DMS114 treated with DMSO at 0.1 percent for 48 hours (cell line): ENCODE measurements around the gene PTPN13.
"Not testable (repeated sequence)": the region's sequence is repeated elsewhere in the genome, so short reads cannot be mapped to it uniquely, and the experiment has no call there.

ENCODE experiments used
- DNase-seq: peaks from one replicate; lab custom pipeline; 2025; ENCODE audit not compliant: unreplicated experiment; lab: John Stamatoyannopoulos, UW

The PTPN13 gene

DNA sequence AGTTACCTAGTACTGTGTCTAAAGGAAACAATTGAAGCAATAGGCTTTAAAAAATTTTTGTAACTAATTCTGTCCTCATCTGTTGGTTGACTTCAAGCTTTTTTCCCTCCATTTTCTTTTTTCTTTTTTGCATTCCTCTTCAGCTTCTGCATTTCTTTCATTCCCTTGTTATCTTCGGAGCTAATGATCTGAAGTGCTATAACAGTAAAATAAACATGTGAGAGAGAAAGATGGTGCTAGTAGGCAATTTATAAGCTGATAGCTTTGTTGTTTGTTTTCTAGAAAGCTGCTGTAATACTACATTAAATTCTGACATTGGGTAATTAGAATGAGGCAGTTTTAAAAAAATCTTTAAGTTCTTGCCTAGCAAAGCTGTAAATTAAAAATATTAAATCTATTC lies 37.1 kb downstream of the PTPN13 start:
- DNase-seq: no peak

DNA sequence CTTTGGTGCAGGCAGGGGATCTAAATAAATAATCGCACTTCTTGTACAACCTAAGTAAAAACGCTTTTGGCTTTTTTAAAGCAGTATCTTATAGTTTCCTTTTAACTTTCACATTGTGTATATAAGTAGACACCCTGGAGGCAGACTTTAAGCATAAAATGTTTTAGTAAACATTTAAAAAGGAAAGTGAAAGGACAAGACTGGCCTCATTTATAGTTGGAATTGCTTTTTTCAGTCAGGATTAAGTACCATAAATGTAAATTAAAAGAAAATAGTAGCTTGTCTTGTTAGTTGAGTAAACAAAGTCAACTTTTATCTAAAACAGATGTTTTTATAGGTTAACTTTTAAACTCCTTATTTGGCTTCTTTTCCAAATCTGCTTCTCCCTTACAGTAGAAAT lies 39.7 kb downstream of the PTPN13 start:
- DNase-seq: no peak

DNA sequence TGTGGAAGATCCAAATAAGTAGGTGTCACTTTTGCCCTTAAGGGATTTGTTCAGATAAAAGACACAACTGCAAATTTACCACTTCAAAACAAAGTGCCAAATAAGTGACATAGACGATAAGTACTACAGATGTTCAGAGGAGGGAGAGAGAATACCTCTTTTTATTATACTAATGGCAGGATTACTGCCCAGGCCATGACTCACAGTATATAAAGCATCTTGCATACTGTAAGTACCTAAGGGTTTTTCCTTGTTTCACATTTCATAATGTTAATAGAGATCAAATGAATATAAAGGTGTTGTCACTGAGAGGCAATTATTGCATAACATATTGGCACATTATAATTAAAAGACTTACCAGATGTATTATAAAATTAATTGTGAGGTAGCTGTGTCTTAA lies 46.4 kb downstream of the PTPN13 start:
- no peak for DNase-seq

DNA sequence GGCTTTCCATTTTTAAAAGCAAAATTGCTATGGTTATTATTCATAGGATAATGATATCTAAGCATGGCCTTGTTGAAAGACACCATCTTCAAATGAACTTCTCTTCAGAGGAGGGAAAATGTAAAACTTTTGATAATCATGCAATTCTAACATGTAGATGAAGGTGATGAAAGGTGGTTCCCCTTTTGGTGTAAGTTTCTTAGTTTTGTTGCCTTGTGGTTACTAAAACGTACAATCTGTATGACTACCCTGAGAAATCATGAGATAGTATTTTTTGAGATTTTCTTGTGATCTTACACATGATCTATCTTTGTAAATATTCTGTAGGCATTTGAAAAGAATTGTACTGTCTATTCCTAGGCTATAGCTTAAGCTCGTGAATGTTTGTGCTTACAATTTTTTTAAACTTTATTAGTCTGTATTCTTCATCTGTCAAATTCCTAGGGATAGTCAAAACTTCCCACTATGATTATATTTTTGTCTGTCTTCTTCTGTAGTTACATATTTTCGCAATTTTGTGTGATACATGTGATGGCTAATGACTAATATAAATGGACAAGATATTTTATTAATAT lies 47.5 kb downstream of the PTPN13 start:
- DNase-seq: no peak

DNA sequence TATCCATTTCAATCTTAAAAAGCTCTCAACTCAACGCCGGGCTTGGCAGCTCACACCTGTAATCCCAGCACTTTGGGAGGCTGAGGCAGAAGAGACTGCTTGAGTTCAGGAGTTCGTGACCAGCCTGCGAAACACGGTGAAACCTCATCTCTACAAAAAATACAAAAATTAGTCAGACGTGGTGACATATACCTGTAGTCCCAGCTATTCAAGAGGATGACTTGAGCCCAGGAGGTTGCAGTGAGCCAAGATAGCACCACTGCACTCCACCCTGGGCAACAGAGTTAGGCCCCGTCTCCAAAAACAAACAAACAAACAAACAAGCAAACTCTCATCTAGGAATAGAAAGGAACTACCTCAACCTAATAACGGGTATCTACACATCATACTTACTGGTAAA lies 50.8 kb downstream of the PTPN13 start:
- no peak for DNase-seq

DNA sequence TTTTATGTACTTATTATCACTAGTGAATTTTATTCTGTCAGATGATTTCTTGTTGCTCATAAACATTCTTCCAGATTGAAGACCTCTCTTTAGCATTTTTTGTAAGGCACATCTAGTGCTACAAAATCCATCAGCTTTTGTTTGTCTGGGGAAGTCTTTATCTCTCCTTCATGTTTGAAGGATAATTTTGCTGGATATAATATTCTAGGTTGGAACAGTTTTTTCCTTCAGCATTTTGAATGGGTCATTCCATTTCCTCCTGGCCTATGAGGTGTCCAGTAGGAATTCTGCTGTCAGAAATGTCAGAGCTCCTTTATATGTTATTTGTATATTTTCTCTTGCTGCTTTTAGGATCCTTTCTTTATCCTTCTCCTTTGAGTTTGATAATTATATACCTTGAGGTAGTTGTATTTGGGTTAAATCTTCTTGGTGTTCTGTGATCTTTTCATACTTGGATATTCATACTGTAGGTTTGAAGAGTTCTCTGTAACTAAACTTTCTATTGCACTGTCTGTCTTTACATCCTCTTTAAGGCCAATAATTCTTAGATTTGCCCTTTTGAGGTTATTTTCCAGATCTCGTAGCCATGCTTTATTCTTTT lies 58.3 kb downstream of the PTPN13 start:
- no peak for DNase-seq

- DNase-seq: no peak
Measured at GRCh38 chr4:86653237-86653865, 59.2 kb downstream of the PTPN13 start.

DNA sequence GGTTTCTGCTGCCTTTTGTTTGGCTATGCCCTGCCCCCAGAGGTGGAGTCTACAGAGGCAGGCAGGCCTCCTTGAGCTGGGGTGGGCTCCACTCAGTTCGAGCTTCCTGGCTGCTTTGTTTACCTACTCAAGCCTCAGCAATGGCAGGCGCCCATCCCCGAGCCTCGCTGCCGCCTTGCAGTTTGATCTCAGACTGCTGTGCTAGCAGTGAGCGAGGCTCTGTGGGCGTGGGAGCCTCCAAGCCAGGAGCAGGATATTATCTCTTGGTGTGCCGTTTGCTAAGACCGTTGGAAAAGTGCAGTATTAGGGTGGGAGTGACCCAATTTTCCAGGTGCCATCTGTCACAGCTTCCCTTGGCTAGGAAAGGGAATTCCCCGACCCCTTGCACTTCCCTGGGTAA lies 62.7 kb downstream of the PTPN13 start:
- DNase-seq: not testable (repeated sequence)

DNA sequence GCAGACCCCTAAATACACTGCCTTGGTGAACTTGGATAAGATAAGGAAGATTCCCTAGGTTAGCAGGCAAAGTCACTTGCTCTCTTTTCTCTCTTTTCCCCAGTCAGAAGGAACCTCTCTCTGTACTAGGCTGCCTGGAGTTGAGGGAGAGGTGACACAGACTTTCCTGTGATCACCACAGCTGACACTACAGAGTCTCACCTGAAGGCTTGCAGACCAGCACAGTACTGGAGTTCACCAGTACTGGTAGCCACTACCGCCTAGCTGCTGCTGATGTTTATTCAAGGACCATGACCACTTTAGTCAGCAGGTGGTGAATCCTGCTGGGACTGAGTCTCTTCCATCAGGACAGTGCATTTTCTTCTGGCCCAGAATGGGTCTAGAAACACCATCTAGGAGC lies 63.3 kb downstream of the PTPN13 start:
- DNase-seq: no peak

GRCh38 chr4:86657910-86658309 lies 63.8 kb downstream of the PTPN13 start:
- no peak for DNase-seq

- DNase-seq: no peak
Measured at GRCh38 chr4:86660401-86660800, 66.3 kb downstream of the PTPN13 start.

DNA sequence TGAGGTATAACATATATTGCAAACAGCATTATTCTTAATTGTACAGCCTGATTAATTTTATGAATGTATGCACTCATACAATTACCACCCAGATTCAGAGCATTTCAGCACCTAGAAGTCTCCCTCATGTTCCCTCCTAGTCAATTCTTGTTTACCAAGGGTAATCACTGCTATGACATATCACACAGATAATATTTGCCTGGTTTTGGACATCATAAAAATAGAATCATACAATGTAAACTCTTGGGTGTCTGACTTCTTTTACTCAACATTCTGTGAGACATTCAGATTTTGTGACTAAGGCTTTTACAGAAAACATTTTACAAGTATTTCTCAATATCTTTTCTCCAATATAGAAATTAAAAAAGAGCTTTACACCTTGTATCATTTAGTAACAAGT lies 66.9 kb downstream of the PTPN13 start:
- DNase-seq: no peak

GRCh38 chr4:86661418-86661817 lies 67.3 kb downstream of the PTPN13 start:
- DNase-seq: no peak

DNA sequence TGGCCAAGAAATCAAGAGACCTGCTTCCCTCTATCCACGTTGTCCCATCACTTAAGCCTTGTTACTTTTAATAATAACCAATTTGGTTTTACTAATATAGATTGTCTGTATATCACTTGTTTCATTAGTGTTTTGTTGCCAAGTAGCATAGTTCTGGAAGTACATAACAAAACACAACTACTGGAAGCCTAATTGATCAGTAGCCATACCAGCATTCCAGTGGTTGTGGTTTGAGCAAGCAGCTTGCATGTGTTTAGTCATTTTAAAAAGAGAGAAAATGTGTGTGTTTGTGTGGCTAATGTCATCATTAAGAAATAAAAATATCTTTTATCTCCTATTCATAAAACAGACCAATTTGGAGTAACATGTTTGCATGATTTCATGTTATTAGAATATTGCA lies 70.8 kb downstream of the PTPN13 start:
- no peak for DNase-seq

DNA sequence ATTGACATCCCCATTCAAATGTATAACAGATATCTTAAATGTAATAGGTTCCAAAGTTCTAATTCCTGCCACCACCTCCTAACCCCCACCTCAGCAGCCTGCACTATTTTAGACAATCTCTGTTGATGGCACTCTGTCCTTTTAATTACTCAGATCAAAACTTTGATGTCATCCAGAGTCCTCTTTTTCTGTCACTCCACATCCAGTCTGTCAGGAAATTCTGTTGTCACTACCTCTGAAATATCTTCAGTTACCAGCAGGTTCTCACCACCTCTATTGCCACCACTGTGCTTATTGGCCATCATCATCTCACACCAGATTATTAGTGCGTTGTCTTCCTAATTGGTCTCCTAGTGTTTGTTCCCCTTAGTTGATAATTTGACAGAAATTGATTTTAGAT lies 76.2 kb downstream of the PTPN13 start:
- DNase-seq: no peak

- no peak for DNase-seq
Measured at GRCh38 chr4:86670756-86671155, 76.6 kb downstream of the PTPN13 start.

DNA sequence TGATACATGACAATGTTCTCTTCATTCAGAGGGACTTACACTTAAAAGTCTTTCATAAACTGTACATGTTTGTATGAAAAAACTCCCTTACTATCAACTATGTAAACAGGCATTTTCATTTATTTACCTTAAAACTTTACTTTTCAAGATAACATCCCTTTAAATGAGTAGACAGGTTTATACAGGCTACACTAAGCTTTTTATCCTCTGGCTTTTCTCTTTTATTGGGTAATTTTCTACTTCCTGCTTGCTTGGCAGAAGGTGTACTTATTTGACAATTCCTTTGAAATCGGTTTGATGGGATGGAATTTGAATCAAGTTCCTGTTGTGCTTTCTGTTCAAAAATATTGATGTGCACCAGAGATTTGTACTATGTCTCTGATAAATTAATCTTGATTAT lies 81.4 kb downstream of the PTPN13 start:
- DNase-seq: no peak

- no peak for DNase-seq
Measured at GRCh38 chr4:86678796-86679195, 84.7 kb downstream of the PTPN13 start.

GRCh38 chr4:86679441-86679840 lies 85.3 kb downstream of the PTPN13 start:
- no peak for DNase-seq

DNA sequence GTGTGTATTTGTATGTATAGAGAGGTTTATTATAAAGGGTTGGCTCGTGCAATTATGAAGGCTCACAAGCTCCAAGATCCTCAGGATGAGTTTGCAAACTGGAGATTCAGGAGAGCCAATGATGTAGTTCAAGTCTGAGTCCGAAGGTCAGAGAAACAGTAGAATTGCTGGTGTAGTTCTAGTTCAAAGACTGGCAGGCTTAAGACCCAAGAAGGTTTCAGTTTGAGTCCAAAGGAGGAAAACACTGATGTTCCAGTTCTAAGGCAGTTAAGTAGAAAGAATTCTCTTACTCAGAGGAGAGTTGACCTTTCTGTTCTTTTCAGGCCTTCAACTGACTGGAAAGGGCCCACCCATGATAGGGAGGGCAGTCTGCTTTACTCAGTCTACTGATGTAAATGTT lies 89.1 kb downstream of the PTPN13 start:
- DNase-seq: no peak

- no peak for DNase-seq
Measured at GRCh38 chr4:86683983-86684382, 89.9 kb downstream of the PTPN13 start.

- no peak for DNase-seq
Measured at GRCh38 chr4:86685401-86685800, 91.3 kb downstream of the PTPN13 start.

DNA sequence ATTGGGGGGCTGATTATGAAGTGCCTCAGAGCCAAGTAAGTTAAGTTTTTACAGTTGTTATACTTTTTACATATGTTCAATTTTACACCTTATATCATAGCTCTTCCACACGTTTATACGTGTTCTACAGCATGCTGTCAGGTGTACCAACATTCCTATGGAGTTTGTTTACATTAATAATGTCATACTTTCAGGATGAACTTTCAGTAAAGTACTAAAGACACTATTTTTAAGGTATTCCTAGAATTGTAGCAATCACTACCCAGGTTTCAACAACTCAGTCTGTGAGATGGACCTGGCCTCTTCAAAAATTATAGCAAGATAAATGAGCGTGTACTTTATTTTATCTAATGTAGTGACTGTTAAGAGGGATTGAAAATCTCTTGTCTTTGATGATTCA lies 92.6 kb downstream of the PTPN13 start:
- no peak for DNase-seq
